Measurements from ENCODE around the gene RCAN1.

RCAN1 gene

DNA sequence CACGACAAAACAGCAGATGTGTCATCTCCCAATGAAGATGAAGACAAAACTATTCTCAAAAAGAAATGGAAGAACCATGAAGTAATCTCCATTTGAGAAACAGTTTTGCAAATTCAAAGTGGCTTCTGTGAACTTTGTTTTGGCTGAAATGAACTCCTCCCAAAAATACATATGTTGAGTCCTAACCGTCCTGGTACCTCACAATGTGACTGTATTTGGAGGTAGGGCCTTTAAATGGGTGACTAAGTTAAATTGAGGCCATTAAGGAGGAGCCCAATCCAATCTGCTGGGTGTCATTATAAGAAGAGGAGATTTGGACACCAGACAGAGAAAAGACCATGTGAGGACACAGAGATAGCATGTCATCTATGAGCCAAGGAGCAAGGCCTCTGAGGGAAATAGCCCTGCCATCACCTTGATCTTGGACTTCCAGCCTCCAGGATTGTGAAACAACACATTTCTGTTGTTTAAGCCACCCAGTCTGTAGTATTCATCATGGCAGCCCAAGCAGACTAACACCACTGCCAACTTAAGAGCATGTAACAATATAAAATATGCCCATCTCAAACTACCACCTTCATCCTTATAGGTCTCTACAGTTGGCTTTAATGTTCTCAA is 64.6 kb downstream of the RCAN1 start:
- no peak for TF ChIP-seq POLR2A (IDR thresholded peaks at IDR 0.05; ENCODE audit: low read depth, low read length)
- TF ChIP-seq POLR2AphosphoS5 (IDR thresholded peaks at IDR 0.05; ENCODE audit: low read depth, low read length), result no peak
- TF ChIP-seq TAF1 (IDR thresholded peaks at IDR 0.05; ENCODE audit: low read depth, low read length), result no peak
- TF ChIP-seq SPI1 (IDR thresholded peaks at IDR 0.05; ENCODE audit: low read depth, low read length), result no peak
- no peak for TF ChIP-seq PAX5 (IDR thresholded peaks at IDR 0.05; ENCODE audit: insufficient read depth, low read length, severe bottlenecking)
- FAIRE-seq, result no peak

DNA sequence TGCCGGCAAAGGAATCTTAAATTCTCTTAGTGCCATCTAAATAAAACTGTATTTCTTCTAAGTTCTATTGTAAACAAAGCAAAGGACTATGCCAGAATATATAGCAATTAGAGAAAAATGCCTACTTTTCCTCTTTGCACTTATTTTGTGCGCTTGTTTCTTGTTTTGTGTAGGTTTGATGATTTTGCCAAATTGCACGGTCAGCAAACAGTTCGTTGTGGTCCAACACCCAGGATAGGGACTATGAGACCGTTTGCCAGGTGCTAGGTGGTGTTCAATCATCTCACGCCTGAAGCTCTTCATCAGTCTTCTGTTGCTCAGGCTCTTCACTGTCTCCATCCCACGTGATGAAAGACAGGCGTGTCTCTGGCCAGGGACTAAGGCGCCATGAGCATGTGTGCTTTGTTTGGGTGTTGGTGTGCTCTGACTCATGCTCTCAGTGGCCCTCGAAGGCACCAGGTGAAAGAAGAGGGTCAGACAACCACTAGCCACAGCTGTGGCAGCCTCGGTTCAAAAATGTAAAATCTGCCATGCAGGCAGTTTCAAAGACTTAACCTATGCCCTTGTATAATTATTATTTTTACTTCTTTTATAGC is 66.0 kb downstream of the RCAN1 start:
- no peak for FAIRE-seq
- no peak for TF ChIP-seq TAF1 (IDR thresholded peaks at IDR 0.05; ENCODE audit: low read depth, low read length)
- no peak for TF ChIP-seq PAX5 (IDR thresholded peaks at IDR 0.05; ENCODE audit: insufficient read depth, low read length, severe bottlenecking)
- no peak for TF ChIP-seq POU2F2 (IDR thresholded peaks at IDR 0.05; ENCODE audit: low read depth, low read length)
- no peak for TF ChIP-seq POLR2A (IDR thresholded peaks at IDR 0.05; ENCODE audit: low read depth, low read length)
- no peak for TF ChIP-seq SPI1 (IDR thresholded peaks at IDR 0.05; ENCODE audit: low read depth, low read length)
- TF ChIP-seq POLR2AphosphoS5 (IDR thresholded peaks at IDR 0.05; ENCODE audit: low read depth, low read length), result no peak
- no peak for DNase-seq (ENCODE audit: insufficient read length, low spot score)

More for the DNA sequence above, 64.6 kb downstream of the RCAN1 start:
- DNase-seq (ENCODE audit: insufficient read length, low spot score), result no peak

DNA sequence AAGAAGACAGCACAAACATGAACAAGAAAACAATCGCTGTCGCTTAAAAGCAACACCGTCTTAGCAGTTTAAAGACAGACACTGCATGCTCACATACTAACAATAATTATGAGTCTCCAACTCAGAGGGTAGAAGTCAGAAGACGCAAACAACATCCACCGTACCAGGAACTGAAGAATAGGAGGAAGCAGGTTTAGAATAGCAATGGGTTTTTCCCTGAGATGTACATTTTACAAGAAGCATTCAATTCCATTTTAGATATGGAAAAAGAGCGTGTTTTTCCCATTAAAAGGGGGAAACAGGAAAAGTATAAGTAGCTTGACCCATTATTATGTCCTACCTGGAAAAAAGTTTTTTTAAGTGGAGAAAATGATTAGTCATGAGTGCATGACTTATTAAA is 68.4 kb downstream of the RCAN1 start:
- no peak for DNase-seq (ENCODE audit: insufficient read length, low spot score)
- FAIRE-seq, result no peak
- TF ChIP-seq POU2F2 (IDR thresholded peaks at IDR 0.05; ENCODE audit: low read depth, low read length), result no peak
- TF ChIP-seq PAX5 (IDR thresholded peaks at IDR 0.05; ENCODE audit: insufficient read depth, low read length, severe bottlenecking), result no peak
- TF ChIP-seq POLR2AphosphoS5 (IDR thresholded peaks at IDR 0.05; ENCODE audit: low read depth, low read length), result no peak
- TF ChIP-seq POLR2A (IDR thresholded peaks at IDR 0.05; ENCODE audit: low read depth, low read length), result no peak
- no peak for TF ChIP-seq TAF1 (IDR thresholded peaks at IDR 0.05; ENCODE audit: low read depth, low read length)
- TF ChIP-seq SPI1 (IDR thresholded peaks at IDR 0.05; ENCODE audit: low read depth, low read length), result no peak

DNA sequence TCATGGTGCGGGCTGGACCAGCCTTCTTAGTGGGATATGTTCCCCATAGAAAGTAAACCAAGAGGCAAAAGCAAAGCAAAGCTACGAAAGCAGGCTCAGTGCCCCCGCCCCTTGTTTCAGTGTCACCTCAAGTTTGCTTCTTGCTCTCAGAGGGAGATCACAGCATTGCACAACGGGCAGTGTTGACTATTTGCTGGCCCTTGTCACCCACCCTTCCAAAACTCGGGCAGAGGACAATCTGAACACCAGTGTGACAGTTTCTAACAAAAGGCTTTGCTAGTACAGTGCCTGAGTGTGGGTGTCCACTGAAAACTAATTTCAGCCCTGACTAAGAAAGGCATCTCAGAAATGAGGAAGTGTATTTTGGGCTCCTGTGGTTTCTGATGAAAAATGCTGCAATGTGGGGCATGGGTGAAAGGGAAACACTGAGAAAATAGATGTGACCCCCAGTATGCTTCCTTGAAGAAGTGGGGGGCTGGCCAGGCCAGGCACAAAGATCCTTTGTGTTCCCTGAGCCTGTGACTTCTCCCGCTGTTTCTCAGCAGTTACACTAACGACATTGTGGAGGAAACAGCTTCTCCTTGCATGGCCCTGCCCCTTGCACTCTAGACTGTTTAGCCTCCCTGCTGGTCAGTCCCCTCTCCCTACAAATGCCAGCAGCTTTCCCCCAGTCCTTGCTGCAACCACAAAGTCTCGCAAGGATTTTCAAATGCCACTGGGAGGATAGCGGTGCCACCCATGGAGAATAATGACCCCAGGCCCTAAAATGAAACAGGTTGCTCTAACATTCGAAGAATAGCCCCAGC is 69.6 kb downstream of the RCAN1 start:
- FAIRE-seq (peak; percentile 89), DNase-seq (ENCODE audit: insufficient read length, low spot score) (peak; percentile 47)
- TF ChIP-seq TAF1 (IDR thresholded peaks at IDR 0.05; ENCODE audit: low read depth, low read length) (peak; percentile 42; the same call in 1 of the 2 replicates), SPI1 (IDR thresholded peaks at IDR 0.05; ENCODE audit: low read depth, low read length) (peak; percentile 100), POLR2AphosphoS5 (IDR thresholded peaks at IDR 0.05; ENCODE audit: low read depth, low read length) (no peak; the same call in 1 of the 2 replicates), POLR2A (IDR thresholded peaks at IDR 0.05; ENCODE audit: low read depth, low read length) (peak; percentile 51; the same call in 1 of the 2 replicates), POU2F2 (IDR thresholded peaks at IDR 0.05; ENCODE audit: low read depth, low read length) (no peak), PAX5 (IDR thresholded peaks at IDR 0.05; ENCODE audit: insufficient read depth, low read length, severe bottlenecking) (no peak)

DNA sequence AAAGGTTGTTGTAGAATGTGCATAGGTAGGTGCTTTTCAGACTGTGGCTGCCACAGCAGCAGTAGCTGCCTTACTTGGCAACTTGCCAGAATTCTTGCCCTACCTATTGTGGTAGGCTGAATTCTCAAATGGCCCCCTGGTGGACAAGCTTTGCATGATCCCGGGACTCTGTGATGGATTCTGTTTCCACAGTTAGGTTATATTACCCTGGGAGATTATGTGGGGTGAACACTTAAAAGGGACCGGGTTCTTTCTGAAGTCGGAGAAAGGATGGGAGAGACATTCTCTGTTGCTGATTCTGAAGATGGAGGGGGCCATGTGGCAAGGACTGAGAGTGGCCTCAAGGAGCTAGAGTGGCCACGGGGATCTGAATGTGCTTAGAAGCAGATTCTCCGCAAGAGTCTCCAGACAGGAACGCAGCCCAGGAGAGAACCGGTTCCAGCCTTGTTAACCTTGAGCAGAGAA is 70.8 kb downstream of the RCAN1 start:
- TF ChIP-seq POLR2AphosphoS5 (IDR thresholded peaks at IDR 0.05; ENCODE audit: low read depth, low read length) (no peak), PAX5 (IDR thresholded peaks at IDR 0.05; ENCODE audit: insufficient read depth, low read length, severe bottlenecking) (no peak), SPI1 (IDR thresholded peaks at IDR 0.05; ENCODE audit: low read depth, low read length) (no peak)
- FAIRE-seq (peak; percentile 68), DNase-seq (ENCODE audit: insufficient read length, low spot score) (no peak)

DNA sequence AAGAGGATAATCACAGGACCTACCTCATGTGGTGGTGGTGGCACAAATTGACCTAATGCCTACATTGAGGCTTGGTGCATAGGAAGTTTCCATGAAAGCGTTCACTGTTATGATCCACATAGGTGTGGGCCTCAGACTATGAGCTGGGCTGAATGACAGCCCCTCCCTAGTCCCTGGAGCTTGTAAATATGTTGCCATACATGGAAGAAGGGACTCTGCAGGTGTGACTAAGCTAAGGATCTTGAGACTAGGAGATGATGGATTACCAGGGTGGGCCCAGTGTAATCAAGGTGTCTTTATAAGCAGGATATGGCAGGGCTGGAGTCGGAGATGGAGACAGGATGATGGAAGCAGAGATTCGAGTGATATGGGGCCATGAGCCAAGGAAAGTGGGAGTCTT is 71.9 kb downstream of the RCAN1 start:
- no peak for TF ChIP-seq POLR2AphosphoS5 (IDR thresholded peaks at IDR 0.05; ENCODE audit: low read depth, low read length)
- no peak for TF ChIP-seq TAF1 (IDR thresholded peaks at IDR 0.05; ENCODE audit: low read depth, low read length)
- TF ChIP-seq SPI1 (IDR thresholded peaks at IDR 0.05; ENCODE audit: low read depth, low read length), result no peak
- TF ChIP-seq PAX5 (IDR thresholded peaks at IDR 0.05; ENCODE audit: insufficient read depth, low read length, severe bottlenecking), result no peak
- no peak for TF ChIP-seq POLR2A (IDR thresholded peaks at IDR 0.05; ENCODE audit: low read depth, low read length)
- TF ChIP-seq POU2F2 (IDR thresholded peaks at IDR 0.05; ENCODE audit: low read depth, low read length), result no peak
- FAIRE-seq (peak; percentile 45), DNase-seq (ENCODE audit: insufficient read length, low spot score) (no peak)

DNA sequence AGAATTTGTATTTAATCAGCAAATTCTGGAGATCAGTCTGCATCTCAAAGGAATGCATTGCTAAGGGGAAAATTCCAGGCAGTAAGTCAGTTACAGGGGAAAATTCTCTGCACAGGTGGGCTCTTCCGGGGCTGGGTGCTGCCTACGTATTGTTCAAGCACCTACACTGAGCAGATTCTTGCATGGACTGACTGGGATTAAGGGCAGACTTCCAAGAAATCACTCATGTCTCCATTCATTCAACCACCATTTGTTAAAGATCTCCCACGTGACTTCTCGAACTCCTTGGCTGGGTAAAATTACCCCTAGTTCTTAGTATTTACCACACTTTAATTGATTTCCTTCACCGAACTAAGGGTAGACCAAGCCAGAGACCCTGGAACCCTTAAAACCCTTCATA is 74.7 kb downstream of the RCAN1 start:
- FAIRE-seq (no peak), DNase-seq (ENCODE audit: insufficient read length, low spot score) (no peak)
- TF ChIP-seq POLR2AphosphoS5 (IDR thresholded peaks at IDR 0.05; ENCODE audit: low read depth, low read length), result no peak
- no peak for TF ChIP-seq TAF1 (IDR thresholded peaks at IDR 0.05; ENCODE audit: low read depth, low read length)
- TF ChIP-seq SPI1 (IDR thresholded peaks at IDR 0.05; ENCODE audit: low read depth, low read length), result no peak
- TF ChIP-seq PAX5 (IDR thresholded peaks at IDR 0.05; ENCODE audit: insufficient read depth, low read length, severe bottlenecking), result no peak
- no peak for TF ChIP-seq POLR2A (IDR thresholded peaks at IDR 0.05; ENCODE audit: low read depth, low read length)
- TF ChIP-seq POU2F2 (IDR thresholded peaks at IDR 0.05; ENCODE audit: low read depth, low read length), result no peak

DNA sequence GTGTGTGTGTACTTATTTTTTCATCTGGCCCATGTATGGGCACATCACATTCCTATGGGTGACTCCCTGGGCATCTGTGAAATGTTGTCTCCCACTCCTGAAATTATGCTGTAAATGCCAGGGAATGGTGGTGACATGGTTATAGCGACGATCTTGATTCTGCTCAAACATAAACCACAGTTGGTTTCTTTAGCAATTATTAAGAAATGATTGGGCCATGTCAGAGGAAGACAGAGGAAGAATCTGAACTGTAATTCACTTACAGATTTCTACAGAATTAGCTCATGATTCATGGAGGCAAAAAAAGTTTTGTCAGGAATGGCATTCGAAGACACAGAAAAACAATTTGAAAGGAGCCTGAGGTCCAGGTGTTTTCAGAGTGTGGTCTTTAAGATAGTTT is 77.1 kb downstream of the RCAN1 start:
- DNase-seq (ENCODE audit: insufficient read length, low spot score), result no peak
- no peak for TF ChIP-seq POLR2A (IDR thresholded peaks at IDR 0.05; ENCODE audit: low read depth, low read length)
- TF ChIP-seq PAX5 (IDR thresholded peaks at IDR 0.05; ENCODE audit: insufficient read depth, low read length, severe bottlenecking), result no peak
- no peak for TF ChIP-seq SPI1 (IDR thresholded peaks at IDR 0.05; ENCODE audit: low read depth, low read length)
- no peak for TF ChIP-seq TAF1 (IDR thresholded peaks at IDR 0.05; ENCODE audit: low read depth, low read length)
- no peak for TF ChIP-seq POLR2AphosphoS5 (IDR thresholded peaks at IDR 0.05; ENCODE audit: low read depth, low read length)
- TF ChIP-seq POU2F2 (IDR thresholded peaks at IDR 0.05; ENCODE audit: low read depth, low read length), result no peak
- no peak for FAIRE-seq

DNA sequence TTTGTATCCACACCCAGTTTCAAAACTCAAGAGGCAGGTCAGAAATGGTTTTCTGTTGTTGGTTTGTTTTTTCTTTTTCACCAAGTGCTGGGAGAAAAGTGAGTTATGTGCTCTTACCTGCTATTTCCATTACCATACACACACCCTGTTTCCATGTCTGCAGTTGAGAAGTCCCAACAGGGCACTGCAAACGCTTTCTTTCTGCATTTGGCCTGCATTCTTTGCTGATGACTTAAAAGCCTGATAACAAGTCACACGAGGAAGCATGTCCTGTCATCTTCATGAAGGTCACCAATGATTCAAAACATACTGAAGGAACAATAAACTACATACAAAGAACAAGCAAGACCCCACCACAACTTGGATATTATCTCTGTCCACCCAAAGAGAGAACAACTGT is 78.1 kb downstream of the RCAN1 start:
- TF ChIP-seq POU2F2 (IDR thresholded peaks at IDR 0.05; ENCODE audit: low read depth, low read length), result no peak
- TF ChIP-seq PAX5 (IDR thresholded peaks at IDR 0.05; ENCODE audit: insufficient read depth, low read length, severe bottlenecking), result no peak
- no peak for TF ChIP-seq POLR2A (IDR thresholded peaks at IDR 0.05; ENCODE audit: low read depth, low read length)
- TF ChIP-seq POLR2AphosphoS5 (IDR thresholded peaks at IDR 0.05; ENCODE audit: low read depth, low read length), result no peak
- no peak for TF ChIP-seq SPI1 (IDR thresholded peaks at IDR 0.05; ENCODE audit: low read depth, low read length)
- no peak for TF ChIP-seq TAF1 (IDR thresholded peaks at IDR 0.05; ENCODE audit: low read depth, low read length)
- FAIRE-seq, result no peak
- DNase-seq (ENCODE audit: insufficient read length, low spot score), result no peak

All from GM12891 (cell line).